ENCODE data around the gene PWP2.
"Not testable (repeated sequence)": the region's sequence is repeated elsewhere in the genome, so short reads cannot be mapped to it uniquely, and the experiment has no call there.

DNA sequence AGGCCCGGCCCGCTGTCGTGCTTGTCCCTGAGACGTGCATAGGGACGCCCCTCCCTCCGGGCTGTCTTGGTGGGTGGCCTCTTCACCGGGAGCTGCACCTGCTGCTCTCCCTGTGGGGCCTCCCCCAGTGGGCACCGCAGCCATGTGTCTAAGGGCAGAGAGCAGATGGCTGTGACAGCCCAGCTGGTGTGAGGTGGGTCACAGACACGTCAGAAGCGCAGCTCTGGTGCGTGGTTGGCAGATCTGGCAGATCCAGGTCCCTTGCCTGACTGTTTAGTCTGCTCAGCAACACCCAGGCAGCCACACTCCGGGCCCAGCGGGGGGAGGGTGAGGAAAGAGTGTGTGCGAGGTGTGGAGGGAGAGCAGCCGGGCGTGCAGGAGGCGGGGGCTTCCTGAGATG lies 36.2 kb downstream of the PWP2 start:
- TF ChIP-seq CTCF (IDR thresholded peaks at IDR 0.05; ENCODE audit: low read depth, low read length, poor library complexity, severe bottlenecking); EZH2phosphoT487 (IDR thresholded peaks at IDR 0.05; ENCODE audit: borderline replicate concordance, low read length): not testable (repeated sequence)

Data from DOHH2 (cell line).